Astrocyte (in vitro differentiated cells and primary cell): ENCODE data around the gene CNTLN.

ENCODE experiments used
- CTCF ChIP-seq: IDR thresholded peaks from 2 replicates; pipeline ENCODE4 v1.5.1; 2011; ENCODE audit warnings: low read depth, mild to moderate bottlenecking, inconsistent platforms, low read length, moderate library complexity; ENCODE audit not compliant: insufficient read depth
- EZH2 ChIP-seq: IDR thresholded peaks from 2 replicates; pipeline ENCODE4 v1.6.1; 2012; ENCODE audit warnings: mild to moderate bottlenecking, low read length, inconsistent platforms; ENCODE audit not compliant: insufficient read depth

GRCh38 chr9:17236147-17236546, 101.3 kb downstream of the CNTLN start:
- TF ChIP-seq CTCF (no peak), EZH2 (no peak)
